GM08714 (cell line): Measurements from ENCODE around the gene CPED1.
"Not testable (repeated sequence)": the region's sequence is repeated elsewhere in the genome, so short reads cannot be mapped to it uniquely, and the experiment has no call there.

ENCODE experiments used
- H3K4me3 ChIP-seq: fragments of 200-500 bp; sonication (Bioruptor generic); 2 replicates; pipeline ENCODE4 v1.5.1; 2014; ENCODE audit warnings: mild to moderate bottlenecking, low read length, inconsistent platforms
- ZNF274 ChIP-seq: IDR thresholded peaks from 2 replicates; pipeline ENCODE4 v1.6.1; 2012; ENCODE audit warnings: mild to moderate bottlenecking, low read depth, low read length

Gene CPED1

GRCh38 chr7:121307021-121307574 lies 318.6 kb downstream of the CPED1 start:
- TF ChIP-seq ZNF274: no peak
- H3K4me3 ChIP-seq: no peak overlapping the region

GRCh38 chr7:121313220-121313792 lies 324.8 kb downstream of the CPED1 start:
- no peak for TF ChIP-seq ZNF274
- peak overlapping the region; percentile 61 for H3K4me3 ChIP-seq

- H3K4me3 ChIP-seq: peak overlapping the region; percentile 61
- TF ChIP-seq ZNF274: no peak
Measured at GRCh38 chr7:121313793-121314676, 325.5 kb downstream of the CPED1 start.

- not testable (repeated sequence) for H3K4me3 ChIP-seq
Measured at GRCh38 chr7:121315170-121315569, 326.7 kb downstream of the CPED1 start.

GRCh38 chr7:121322460-121322859 lies 333.9 kb downstream of the CPED1 start:
- H3K4me3 ChIP-seq: no peak overlapping the region
- TF ChIP-seq ZNF274: no peak

GRCh38 chr7:121323515-121324302 lies 335.2 kb downstream of the CPED1 start:
- no peak overlapping the region for H3K4me3 ChIP-seq
- TF ChIP-seq ZNF274: no peak

GRCh38 chr7:121327671-121328070 lies 339.2 kb downstream of the CPED1 start:
- no peak for TF ChIP-seq ZNF274

GRCh38 chr7:121328508-121329190 lies 340.1 kb downstream of the CPED1 start, which contains the start of gene WNT16:
WNT16 (plus strand) TSS chr7:121329000; CDS start chr7:121329293, 293 bp downstream.
- no peak for TF ChIP-seq ZNF274
- peak within 1 kb of the TSS; percentile 67 for H3K4me3 ChIP-seq

More at GRCh38 chr7:121327671-121328070, 339.2 kb downstream of the CPED1 start:
- H3K4me3 ChIP-seq: no peak overlapping the region

GRCh38 chr7:121329191-121330052 lies 340.9 kb downstream of the CPED1 start:
- TF ChIP-seq ZNF274: no peak
- peak overlapping the region; percentile 67 for H3K4me3 ChIP-seq

GRCh38 chr7:121330053-121330833 lies 341.7 kb downstream of the CPED1 start:
- H3K4me3 ChIP-seq: peak overlapping the region; percentile 67
- no peak for TF ChIP-seq ZNF274

GRCh38 chr7:121331048-121331447 lies 342.5 kb downstream of the CPED1 start:
- H3K4me3 ChIP-seq: no peak overlapping the region
- TF ChIP-seq ZNF274: no peak

- no peak for TF ChIP-seq ZNF274
- no peak overlapping the region for H3K4me3 ChIP-seq
Measured at GRCh38 chr7:121331574-121331973, 343.1 kb downstream of the CPED1 start.

GRCh38 chr7:121334376-121334775 lies 345.9 kb downstream of the CPED1 start:
- no peak for TF ChIP-seq ZNF274
- no peak overlapping the region for H3K4me3 ChIP-seq
